NB4 (cell line): Measurements from ENCODE around the gene MPPED1.

Experiments used
- POLR2A ChIP-seq: IDR thresholded peaks from 2 replicates; pipeline ENCODE4 v1.6.1; 2011; ENCODE audit warnings: mild to moderate bottlenecking; ENCODE audit not compliant: insufficient read length; ENCODE audit errors: extremely low read depth
- TF ChIP-seq, protein P1 (sequence below): IDR thresholded peaks from one replicate; pipeline ENCODE4 v1.5.1; 2012; ENCODE audit warnings: low read depth, low read length

- TF ChIP-seq POLR2A = no peak
- TF ChIP-seq, protein P1, sequence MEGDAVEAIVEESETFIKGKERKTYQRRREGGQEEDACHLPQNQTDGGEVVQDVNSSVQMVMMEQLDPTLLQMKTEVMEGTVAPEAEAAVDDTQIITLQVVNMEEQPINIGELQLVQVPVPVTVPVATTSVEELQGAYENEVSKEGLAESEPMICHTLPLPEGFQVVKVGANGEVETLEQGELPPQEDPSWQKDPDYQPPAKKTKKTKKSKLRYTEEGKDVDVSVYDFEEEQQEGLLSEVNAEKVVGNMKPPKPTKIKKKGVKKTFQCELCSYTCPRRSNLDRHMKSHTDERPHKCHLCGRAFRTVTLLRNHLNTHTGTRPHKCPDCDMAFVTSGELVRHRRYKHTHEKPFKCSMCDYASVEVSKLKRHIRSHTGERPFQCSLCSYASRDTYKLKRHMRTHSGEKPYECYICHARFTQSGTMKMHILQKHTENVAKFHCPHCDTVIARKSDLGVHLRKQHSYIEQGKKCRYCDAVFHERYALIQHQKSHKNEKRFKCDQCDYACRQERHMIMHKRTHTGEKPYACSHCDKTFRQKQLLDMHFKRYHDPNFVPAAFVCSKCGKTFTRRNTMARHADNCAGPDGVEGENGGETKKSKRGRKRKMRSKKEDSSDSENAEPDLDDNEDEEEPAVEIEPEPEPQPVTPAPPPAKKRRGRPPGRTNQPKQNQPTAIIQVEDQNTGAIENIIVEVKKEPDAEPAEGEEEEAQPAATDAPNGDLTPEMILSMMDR = no peak
Observed at GRCh38 chr22:43419371-43420080, 7.7 kb downstream of the MPPED1 start.
